ENCODE data around the gene HOXA1.

The HOXA1 gene

GRCh38 chr7:27091941-27092818, 3.6 kb downstream of the HOXA1 start:
- DNase-seq (ENCODE audit: low spot score) = no peak

DNA sequence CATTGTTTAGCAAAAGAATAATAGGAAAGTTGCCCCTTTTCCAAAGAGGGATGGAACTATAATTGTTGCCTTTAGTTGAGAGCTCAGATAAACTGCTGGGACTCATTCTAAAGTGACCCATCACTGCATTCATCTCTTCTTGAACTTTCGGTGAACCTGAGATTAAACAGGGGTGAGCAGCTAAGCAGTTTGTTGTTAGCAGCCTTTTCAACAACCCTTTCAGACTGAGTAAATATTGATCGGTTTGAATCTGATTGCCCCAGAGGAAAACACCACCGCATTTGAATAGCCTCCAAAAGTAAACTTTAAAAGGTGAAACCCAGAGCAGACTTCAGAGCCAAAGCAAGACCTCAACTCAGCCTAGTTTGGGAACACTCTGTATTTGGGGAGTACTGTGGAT, 4.7 kb downstream of the HOXA1 start:
- no peak for DNase-seq (ENCODE audit: low spot score)

DNA sequence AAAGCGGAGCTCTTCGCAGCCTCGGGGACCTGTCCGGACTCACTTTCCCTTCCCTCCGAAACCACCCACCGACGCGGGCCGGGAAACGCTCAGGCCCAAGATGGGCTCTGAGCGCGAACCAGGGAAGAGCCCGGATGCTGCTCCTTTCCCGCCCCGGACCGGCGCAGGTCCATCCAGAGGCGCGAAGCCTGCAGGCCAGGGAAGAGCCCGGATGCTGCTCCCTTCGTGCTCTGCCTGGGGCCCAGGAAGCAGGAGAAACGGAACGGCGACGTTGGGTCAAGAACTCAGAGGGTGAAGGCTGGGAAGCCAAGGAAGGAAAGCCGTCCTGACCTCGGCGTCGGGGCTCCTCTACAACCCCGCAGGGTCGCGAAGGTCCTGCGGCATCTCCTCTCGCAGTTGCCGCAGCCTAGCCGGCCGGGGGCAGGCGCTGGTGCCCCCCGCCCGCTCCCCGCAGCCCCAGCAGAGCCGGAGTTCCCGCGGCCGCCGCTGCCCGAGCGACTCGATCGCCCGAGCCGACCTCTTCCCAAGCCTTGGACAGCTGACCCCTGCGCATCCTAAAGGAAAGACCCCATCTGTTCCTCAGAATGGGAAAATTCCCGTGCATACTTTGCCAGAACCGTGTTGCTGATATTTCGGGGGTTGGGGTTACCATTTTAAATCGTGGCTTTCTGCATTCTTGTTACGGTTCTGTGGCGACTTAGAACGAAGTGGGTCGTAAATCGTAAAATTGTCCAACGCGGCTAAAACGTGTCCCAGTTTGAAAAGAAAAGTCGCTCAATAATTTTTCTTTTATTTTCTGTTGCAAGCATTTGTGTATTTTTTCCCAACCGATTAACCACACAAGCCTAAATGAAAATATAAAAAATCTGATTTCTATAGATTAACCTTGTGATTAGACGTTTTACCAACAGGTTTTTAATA, 7.5 kb downstream of the HOXA1 start:
- DNase-seq (ENCODE audit: low spot score) = no peak

DNA sequence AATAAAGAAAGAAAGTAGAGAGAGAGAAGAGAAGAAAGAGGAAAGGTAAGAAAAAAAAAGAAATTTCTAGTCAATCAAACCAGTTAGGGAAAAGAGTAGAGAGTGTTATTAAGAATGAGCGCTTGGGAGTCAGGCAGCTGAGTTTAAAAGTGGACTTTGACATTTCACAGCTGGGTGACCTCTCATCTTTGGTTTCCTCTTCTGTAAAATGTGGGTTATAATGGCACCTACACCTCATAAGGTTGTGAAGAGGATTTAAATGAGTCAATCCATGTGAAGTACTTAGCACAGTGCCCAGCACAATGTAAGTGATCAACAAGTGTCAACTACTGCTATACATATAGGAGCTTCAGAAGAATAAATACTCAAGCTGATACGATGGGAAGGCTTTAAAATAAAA, 12.2 kb downstream of the HOXA1 start:
- no peak for DNase-seq (ENCODE audit: low spot score)

DNA sequence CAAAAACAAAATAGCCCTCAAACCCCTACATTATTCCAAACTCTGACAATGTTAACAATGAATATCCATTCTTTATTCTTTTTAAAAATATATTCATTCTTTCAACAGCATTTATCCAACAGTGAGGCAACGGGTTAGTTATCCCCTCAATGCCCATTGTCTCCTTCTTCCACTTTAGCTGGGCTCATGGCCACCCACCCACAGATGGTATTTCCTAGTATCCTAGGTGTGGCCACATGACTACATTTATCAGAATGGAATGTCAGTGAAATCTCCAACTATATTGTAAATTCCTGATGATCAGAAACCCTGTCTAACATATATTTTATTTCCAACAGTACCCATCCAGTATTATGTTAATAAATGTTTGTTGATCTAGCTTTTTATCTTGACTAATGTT, 13.6 kb downstream of the HOXA1 start:
- DNase-seq (ENCODE audit: low spot score) = no peak

- no peak for DNase-seq (ENCODE audit: low spot score)
These were observed 14.9 kb downstream of the HOXA1 start for GRCh38 chr7:27080844-27081436.

DNA sequence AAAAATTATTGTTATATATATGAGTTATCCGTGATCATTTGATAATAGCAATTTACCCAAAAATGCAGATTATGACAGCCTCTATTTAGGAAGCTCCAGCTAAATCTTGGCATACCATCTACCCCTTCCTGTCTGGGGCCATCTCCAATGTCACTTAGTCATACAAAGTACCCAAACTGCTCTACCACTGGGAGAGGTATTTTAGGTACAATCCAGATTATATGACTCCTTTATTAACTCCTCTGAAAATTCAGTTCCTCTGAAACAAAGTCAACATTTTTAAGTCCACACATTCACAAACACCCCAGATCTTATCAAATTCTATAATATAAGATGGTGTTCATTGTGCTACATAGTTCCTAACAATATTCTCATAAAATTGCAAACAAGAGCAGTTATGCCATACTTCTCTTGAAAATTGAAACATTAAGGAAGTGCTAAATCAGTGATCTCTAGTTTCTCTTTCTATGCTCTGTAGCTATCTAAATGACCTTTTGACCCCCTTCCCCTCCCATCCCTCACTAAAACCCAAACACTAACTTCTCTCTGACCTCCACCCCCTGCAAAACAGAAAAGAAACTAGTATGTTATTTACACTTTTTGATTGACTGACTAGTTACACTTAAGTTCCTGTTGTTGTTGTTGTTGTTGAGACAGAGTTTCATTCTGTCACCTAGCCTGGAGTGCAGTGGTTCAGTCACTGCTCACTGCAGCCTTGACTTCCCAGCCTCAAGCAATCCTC, 16.4 kb downstream of the HOXA1 start:
- no peak for DNase-seq (ENCODE audit: low spot score)

GRCh38 chr7:27078616-27079233, 17.1 kb downstream of the HOXA1 start:
- no peak for DNase-seq (ENCODE audit: low spot score)

- no peak for DNase-seq (ENCODE audit: low spot score)
These were observed 22.7 kb downstream of the HOXA1 start for GRCh38 chr7:27073076-27073475.

DNA sequence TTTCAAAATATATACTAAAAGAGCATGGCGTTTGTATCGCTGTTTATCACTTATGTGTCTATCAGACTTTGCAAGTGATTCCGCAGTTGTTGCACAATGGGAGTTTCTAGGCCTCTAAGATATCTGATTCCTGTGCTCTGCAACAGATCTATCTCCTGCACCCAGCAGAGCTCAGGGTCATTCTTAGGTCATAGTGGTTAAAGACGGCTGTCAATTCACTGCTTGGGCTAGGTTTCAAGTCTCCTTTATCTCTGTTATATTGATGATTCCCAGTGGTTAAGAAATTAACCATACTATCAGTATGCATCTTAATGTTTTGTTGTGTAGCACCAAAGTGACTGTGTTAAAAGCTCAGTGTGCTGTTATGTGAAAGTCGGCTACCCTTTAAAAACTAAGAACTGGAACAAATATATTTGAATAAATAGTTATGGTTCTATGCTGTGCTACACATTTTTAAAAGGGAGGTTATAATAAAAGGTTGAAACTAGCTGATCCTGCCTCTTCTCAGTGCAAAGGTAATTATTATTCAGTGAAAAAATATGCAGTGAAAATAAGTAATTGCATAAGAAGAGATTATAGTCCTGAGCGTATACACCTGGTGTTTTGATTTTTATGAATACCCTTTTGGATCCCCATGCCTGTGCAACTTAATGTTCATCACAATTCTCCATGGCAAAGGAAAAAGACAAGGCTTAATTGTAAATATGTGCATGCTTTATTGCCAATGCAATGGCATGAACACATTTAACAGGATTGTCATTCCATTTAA, 24.0 kb downstream of the HOXA1 start:
- no peak for DNase-seq (ENCODE audit: low spot score)

DNA sequence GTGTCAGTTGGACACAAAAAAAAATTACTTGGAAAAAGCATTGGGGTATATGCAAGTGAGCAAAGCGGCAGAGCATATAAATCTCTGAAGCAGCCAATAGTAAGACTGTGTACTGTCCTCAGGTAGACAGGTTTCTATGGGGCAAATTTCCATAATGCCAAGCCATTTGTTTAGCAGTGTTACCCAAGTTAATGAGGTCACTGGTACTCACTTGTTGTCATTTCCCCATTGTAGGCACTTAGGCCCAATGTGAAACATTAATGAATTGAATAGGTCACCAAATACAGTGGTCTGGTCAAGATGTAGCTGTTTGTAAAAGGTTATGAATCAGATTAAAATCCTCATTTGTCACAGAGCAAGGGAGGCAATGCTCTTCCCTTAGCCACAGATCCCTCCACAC, 27.5 kb downstream of the HOXA1 start:
- no peak for DNase-seq (ENCODE audit: low spot score)

- DNase-seq (ENCODE audit: low spot score) = no peak
These were observed 29.7 kb downstream of the HOXA1 start for GRCh38 chr7:27066148-27066547.

DNA sequence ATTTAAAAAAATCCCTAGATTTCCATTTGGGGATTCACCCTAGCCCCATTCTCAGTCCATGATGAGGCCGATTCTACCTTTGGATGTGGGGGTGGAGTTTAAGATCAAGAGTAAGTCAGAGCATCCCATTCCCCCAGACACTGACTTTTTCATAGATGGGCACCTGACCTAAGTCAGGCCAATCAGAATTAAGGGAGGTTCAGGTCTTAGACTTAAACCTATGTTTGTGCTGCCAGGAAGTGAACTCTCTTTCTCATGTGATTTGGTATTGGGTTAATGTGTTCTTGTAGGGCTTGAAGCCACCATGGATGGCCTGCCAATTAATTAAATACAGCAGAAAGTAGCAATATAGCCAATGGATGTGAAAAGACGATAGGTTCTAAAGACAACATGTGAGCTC, 30.1 kb downstream of the HOXA1 start:
- DNase-seq (ENCODE audit: low spot score) = no peak

GRCh38 chr7:27064661-27065060, 31.1 kb downstream of the HOXA1 start:
- DNase-seq (ENCODE audit: low spot score) = no peak

GRCh38 chr7:27064159-27064558, 31.6 kb downstream of the HOXA1 start:
- no peak for DNase-seq (ENCODE audit: low spot score)

- no peak for DNase-seq (ENCODE audit: low spot score)
These were observed 32.9 kb downstream of the HOXA1 start for GRCh38 chr7:27062946-27063345.

- DNase-seq (ENCODE audit: low spot score) = no peak
These were observed 42.6 kb downstream of the HOXA1 start for GRCh38 chr7:27053153-27053552.

- no peak for DNase-seq (ENCODE audit: low spot score)
These were observed 44.3 kb downstream of the HOXA1 start for GRCh38 chr7:27051451-27051850.

DNA sequence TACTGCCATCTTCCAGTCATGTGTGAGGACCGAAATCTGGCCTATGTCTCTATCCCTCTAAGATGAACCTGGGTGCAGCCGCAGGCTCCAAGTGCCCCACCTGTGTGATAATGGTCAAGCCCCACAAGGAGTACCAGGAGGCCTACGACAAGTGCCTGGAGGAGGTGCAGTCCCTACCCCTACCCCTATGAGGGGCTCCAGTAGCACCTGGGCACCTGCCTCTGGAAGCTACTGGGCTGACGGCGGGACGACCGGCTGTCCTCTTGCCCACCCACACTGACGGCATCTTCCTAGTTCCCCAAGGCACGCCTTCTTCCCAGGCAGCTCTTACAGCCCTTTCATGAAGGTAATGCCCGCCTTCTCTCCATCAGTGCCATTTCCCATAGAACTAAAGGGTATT, 47.4 kb downstream of the HOXA1 start:
- no peak for DNase-seq (ENCODE audit: low spot score)

- DNase-seq (ENCODE audit: low spot score) = no peak
These were observed 48.8 kb downstream of the HOXA1 start for GRCh38 chr7:27046854-27047549.

Measured in CD4-positive, alpha-beta T cell treated with Interleukin-6 at 100 ng/mL for 8 hours (primary cell).